ENCODE measurements around the gene SUN3.
"Not testable (repeated sequence)": the region's sequence is repeated elsewhere in the genome, so short reads cannot be mapped to it uniquely, and the experiment has no call there.

- TF ChIP-seq RAD21 (IDR thresholded peaks at IDR 0.05; ENCODE audit: low read length); POLR2A (IDR thresholded peaks at IDR 0.05; ENCODE audit: low read depth, low read length): not testable (repeated sequence)
These were observed 28.7 kb downstream of the SUN3 start for GRCh38 chr7:48000164-48000563.
